Measurements from ENCODE around the gene DHRSX.
"Not testable (repeated sequence)": the region's sequence is repeated elsewhere in the genome, so short reads cannot be mapped to it uniquely, and the experiment has no call there.

DHRSX gene

DNA sequence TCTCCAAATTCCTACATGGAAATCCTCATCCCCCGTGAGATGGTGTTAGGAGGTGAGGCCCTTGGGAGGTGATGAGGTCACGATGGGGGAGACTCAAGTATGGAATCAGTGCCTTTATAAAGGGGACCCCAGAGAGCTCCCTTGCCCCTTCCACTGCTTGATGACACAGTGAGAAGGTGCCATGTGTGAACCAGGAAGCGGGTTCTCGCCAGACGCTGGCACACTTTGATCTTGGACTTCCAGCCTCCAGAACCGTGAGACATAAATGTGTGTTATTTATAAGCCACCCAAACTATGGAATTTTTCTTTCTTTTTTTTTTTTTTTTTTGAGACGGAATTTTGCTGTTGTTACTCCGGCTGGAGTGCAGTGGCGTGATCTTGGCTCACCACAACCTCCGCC lies 237.6 kb downstream of the DHRSX start:
- DNase-seq (ENCODE audit: low read depth), result no peak

- no peak for DNase-seq (ENCODE audit: low read depth)
Measured at GRCh38 chrX:2262668-2263055, 238.1 kb downstream of the DHRSX start.

GRCh38 chrX:2261831-2262667 lies 238.7 kb downstream of the DHRSX start:
- no peak for DNase-seq (ENCODE audit: low read depth)

DNA sequence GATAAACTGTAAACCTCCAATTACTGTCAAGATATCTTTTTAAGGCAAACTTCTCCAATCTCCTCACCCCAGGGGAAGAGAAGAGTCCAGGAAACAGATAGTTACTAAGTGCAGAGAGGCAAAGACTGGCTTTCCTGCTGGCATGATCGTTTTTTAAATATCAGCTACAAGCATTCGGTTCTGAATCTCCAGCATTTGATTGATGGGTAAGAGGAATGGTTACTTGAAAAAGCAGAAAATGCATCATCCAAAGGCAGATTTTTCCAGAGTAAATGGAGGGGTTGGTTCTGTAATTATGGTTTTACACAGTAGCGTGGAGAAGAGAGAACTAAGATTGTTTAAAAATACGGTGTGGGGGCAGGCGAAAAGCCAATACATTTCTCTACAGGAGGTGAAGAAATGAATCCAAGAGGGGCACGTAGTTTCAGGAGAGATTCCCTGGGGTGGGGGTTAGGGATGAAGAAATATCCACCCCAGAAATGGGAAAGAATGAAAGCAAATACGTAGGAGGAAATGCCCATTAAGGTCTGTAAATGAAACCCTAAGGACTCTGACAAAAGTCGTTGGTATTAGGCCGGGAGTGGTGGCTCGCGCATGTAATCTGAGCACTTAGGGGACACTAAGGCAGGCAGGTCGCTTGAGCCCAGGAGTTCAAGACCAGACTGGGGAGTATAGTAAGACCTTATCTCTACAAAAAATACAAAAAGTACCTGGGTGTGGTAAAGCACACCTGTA lies 248.3 kb downstream of the DHRSX start:
- no peak for DNase-seq (ENCODE audit: low read depth)

GRCh38 chrX:2251211-2251610 lies 249.6 kb downstream of the DHRSX start:
- DNase-seq (ENCODE audit: low read depth), result no peak

DNA sequence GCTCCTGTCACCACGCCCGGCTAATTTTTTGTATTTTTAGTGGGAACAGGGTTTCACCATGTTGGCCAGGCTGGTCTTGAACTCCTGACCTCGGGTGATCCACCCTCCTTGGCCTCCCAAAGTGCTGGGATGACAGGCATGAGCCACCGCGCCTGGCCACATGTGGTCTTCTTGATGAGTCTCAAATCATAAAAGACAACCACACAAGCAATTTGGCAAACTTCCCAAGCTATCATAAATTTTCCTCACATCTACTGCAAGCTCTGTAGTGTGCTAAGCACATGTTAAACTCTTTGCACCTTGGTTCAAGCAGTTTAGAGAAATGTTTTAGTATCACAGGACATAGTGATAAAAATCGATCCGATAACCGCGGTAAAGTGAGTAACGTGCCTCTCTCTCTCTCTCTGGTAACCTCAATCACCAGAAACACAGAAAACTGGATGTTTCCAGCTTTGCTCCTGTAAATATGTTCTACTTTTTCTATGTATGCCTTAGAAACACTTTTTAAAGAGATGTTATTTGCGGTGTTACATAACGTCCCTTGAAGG lies 256.8 kb downstream of the DHRSX start:
- no peak for DNase-seq (ENCODE audit: low read depth)

DNA sequence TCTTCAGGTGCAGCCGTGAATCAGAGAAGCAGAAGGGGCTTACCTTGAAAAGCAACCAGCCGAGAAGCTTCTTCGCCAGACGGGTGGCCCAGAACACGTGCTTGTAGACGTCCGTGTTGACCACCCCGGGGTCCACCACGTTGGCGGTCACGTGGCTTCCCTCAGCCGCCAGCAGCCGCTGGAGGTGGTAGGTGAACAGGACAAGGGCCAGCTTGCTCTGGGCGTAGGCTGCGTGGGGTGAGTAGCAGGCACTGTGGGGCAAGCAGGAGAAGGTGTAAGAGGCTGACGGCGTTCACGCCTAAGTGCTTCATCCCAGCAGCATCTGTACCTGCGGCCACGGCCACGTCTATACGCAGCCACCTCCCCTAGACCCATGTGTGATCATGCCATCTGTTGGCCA lies 257.8 kb downstream of the DHRSX start:
- no peak for DNase-seq (ENCODE audit: low read depth)

- no peak for DNase-seq (ENCODE audit: low read depth)
Measured at GRCh38 chrX:2242326-2242725, 258.4 kb downstream of the DHRSX start.

GRCh38 chrX:2241496-2241895 lies 259.3 kb downstream of the DHRSX start:
- not testable (repeated sequence) for DNase-seq (ENCODE audit: low read depth)

- DNase-seq (ENCODE audit: low read depth), result not testable (repeated sequence)
Measured at GRCh38 chrX:2240761-2241160, 260.0 kb downstream of the DHRSX start.

DNA sequence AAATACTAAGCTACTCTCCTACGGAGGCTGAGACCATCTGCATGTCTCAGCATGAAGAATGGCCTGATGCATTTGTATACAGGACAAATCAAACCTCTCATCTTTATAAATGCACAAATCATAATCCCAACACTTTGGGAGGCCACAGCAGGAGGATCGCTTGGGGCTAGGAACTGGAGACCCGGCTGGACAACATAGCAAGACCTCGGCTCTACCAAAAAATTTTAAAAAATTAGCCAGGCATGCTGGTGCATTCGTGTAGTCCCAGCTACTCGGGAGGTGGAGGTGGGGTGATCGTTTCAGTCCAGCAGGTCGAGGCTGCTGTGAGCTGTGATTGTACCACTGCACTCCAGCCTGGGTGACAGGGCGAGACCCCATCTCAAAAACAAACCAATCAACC lies 262.8 kb downstream of the DHRSX start:
- DNase-seq (ENCODE audit: low read depth), result no peak

DNA sequence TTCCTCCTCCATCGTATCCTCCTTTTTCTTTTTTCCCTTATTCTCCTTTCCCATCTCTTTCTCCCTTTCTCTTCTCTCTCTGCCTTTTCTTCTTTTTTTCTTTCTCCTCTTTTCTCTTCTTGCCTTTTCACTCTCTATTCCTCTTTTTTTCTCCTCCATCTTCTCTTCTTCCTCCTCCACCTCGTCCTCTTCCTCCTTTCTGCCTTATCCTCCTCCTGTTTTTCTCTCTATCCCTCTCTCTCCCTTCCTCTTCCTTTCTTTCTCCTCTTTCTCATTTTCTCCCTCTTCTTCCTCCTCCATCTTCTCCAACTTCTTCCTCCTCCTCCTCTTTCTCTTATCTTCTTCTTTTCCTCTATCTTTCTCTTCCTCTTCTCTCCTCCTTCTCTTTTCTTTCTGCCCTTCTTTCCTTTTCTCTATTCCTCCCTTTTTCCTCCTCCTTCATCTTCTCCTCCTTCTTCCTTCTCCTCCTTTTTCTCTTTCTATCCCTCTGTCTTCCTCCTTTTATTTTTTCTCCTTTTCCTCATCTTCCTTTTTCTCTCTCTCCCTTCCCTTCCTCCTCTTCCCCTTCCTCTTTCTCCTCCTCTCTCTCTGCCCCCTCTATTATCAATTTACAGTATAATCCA lies 269.1 kb downstream of the DHRSX start:
- no peak for DNase-seq (ENCODE audit: low read depth)

DNA sequence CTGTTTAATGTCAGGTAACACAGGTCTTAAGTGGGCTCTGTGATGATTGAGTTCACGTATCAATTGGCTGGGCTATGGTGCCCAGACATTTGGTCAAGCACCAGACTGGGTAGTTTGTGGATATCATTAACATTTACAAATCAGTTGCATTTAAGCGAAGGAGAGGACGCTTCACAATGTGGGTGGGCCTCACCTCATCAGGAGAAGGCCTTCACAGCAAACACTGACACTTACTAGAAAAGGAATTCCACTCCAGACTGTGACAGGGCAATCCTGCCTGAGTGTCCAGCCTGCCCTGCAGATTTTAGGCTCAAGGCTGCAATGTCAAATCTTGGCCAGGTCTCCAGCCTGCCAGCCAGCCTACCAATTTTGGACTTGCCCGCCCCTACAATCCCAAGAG lies 270.3 kb downstream of the DHRSX start:
- no peak for DNase-seq (ENCODE audit: low read depth)

GRCh38 chrX:2228536-2228935 lies 272.2 kb downstream of the DHRSX start:
- no peak for DNase-seq (ENCODE audit: low read depth)

- DNase-seq (ENCODE audit: low read depth), result no peak
Measured at GRCh38 chrX:2226906-2227656, 273.7 kb downstream of the DHRSX start.

- DNase-seq (ENCODE audit: low read depth), result no peak
Measured at GRCh38 chrX:2226182-2226581, 274.6 kb downstream of the DHRSX start.

- no peak for DNase-seq (ENCODE audit: low read depth)
Measured at GRCh38 chrX:2224597-2225235, 276.1 kb downstream of the DHRSX start.

GRCh38 chrX:2224161-2224560 lies 276.6 kb downstream of the DHRSX start:
- DNase-seq (ENCODE audit: low read depth), result no peak

DNA sequence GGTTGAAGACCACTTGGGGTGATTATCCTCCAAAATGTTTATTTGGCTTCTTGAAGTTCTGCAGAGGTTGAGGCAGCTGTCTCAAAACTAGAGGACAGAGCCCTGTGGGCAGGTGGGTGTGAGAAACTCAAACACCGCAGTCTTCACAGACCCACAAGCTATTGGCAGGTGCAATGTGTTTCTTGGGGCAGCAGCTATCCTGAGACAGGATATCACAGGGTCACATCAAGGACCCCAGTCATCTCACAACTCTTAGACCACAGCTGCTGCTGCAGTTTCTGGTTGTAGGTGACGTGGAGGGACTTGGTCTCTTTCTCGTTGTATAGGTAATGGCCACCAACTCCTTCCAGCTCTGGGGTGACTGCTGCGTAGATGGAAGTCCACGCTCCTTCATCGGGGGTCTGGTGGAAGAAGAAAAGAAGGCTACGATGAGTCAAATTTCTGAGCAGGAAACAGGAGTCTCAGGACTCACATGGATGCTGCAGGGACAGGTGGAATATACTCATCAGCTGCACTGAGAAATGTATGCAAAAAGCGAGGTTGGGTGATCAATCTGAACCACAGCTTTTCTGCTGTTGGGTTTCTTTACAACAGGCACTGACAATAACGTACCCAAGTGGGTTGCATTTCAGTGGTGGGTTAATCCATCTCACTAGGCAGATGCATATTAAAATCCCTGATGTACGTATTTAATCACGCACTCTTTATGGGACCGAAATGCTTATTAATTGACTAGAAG lies 279.8 kb downstream of the DHRSX start:
- DNase-seq (ENCODE audit: low read depth), result no peak

GRCh38 chrX:2220296-2220695 lies 280.5 kb downstream of the DHRSX start:
- DNase-seq (ENCODE audit: low read depth), result no peak

Data from HS-27A (cell line).